GM23338 (cell line): Measurements from ENCODE around the gene PCBP3.

ENCODE experiments used
- EZH2 ChIP-seq: fragments of 200-600 bp; sonication (generic); IDR thresholded peaks from one replicate; pipeline ENCODE4 v1.8.0; 2017; ENCODE audit warnings: antibody characterized with exemption, mild to moderate bottlenecking, low read depth; ENCODE audit not compliant: unreplicated experiment
- JUNB ChIP-seq: IDR thresholded peaks from one replicate; pipeline ENCODE4 v1.6.1; 2016; ENCODE audit warnings: antibody characterized with exemption; ENCODE audit not compliant: unreplicated experiment
- TF ChIP-seq, protein P1 (sequence below), 2 experiments: fragments of 200-600 bp in 1 of 2; sonication (generic) in 1 of 2; conservative IDR thresholded peaks; 2 replicates each; pipeline versions ENCODE4 v1.5.1 to v1.6.1; 2016 to 2017; ENCODE audit warnings: antibody characterized with exemption in 2 of 2, low read depth in 2 of 2, mild to moderate bottlenecking in 2 of 2, moderate library complexity in 1 of 2

- TF ChIP-seq EZH2, result no peak
- TF ChIP-seq, protein P1, sequence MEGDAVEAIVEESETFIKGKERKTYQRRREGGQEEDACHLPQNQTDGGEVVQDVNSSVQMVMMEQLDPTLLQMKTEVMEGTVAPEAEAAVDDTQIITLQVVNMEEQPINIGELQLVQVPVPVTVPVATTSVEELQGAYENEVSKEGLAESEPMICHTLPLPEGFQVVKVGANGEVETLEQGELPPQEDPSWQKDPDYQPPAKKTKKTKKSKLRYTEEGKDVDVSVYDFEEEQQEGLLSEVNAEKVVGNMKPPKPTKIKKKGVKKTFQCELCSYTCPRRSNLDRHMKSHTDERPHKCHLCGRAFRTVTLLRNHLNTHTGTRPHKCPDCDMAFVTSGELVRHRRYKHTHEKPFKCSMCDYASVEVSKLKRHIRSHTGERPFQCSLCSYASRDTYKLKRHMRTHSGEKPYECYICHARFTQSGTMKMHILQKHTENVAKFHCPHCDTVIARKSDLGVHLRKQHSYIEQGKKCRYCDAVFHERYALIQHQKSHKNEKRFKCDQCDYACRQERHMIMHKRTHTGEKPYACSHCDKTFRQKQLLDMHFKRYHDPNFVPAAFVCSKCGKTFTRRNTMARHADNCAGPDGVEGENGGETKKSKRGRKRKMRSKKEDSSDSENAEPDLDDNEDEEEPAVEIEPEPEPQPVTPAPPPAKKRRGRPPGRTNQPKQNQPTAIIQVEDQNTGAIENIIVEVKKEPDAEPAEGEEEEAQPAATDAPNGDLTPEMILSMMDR (conservative IDR thresholded peaks at IDR 0.05; ENCODE audit: low read depth in 2 of 2), result no peak
- no peak for TF ChIP-seq JUNB
These were observed 80.9 kb downstream of the PCBP3 start for GRCh38 chr21:45724345-45724961.
